A549 (cell line): ENCODE results near the gene VTA1. TPM values are rescaled to one million over a fixed set of nuclear protein-coding genes. Genes with fewer than 3 reads are reported as not detected.

ENCODE experiments used
- ATAC-seq, 2 experiments: fragments of 200-7000 bp in 1 of 2; fragments of >200 bp in 1 of 2; cut with Nextera tagmentation in 1 of 2; cut with Tn5 transposase in 1 of 2; 3 replicates each; pipeline versions ENCODE4 v1.8.0 to v1.9.1; 2018 to 2020; ENCODE audit warnings: mild to moderate bottlenecking in 1 of 2, moderate library complexity in 1 of 2
- CTCF ChIA-PET: fragments of 300-600 bp; sonication (Branson Sonifier 250); formaldehyde crosslinking; extraction: SDS; loops from one replicate; lab custom pipeline; 2021; ENCODE audit warnings: antibody characterized with exemption, inconsistent platforms; lab: Yijun Ruan, JAX
- POLR2A ChIA-PET: fragments of 350-600 bp; formaldehyde crosslinking; extraction: SDS; loops from one replicate; lab custom pipeline; 2021; ENCODE audit warnings: antibody characterized with exemption, inconsistent platforms; lab: Yijun Ruan, JAX
- DNase-seq, 2 experiments: peaks; one replicate each; pipeline versions ENCODE4 v3.0.0 to v3.0.0-alpha.2; 2011 to 2016; ENCODE audit warnings: low read depth in 1 of 2, low spot score in 1 of 2
- FAIRE-seq: peaks from 2 replicates; lab custom pipeline; 2011; peaks lifted over from hg19 to GRCh38; lab: Jason Lieb, UNC
- H3K27ac ChIP-seq, 2 experiments: fragments of >200 bp; sonication (Bioruptor Twin); formaldehyde crosslinking; 3 replicates each; pipeline ENCODE4 v1.5.1; 2016 to 2017
- H3K4me1 ChIP-seq: fragments of >200 bp; sonication (Bioruptor Twin); formaldehyde crosslinking; 3 replicates; pipeline ENCODE4 v1.6.1; 2016
- H3K4me2 ChIP-seq: fragments of >200 bp; sonication (Bioruptor Twin); formaldehyde crosslinking; 3 replicates; pipeline ENCODE4 v1.6.1; 2016
- H3K4me3 ChIP-seq: fragments of >200 bp; sonication (Bioruptor Twin); formaldehyde crosslinking; 3 replicates; pipeline ENCODE4 v1.5.1; 2016
- H3K9me3 ChIP-seq: fragments of >200 bp; sonication (Bioruptor Twin); formaldehyde crosslinking; 3 replicates; pipeline ENCODE4 v1.6.1; 2016
- CBX8 ChIP-seq: fragments of 200-600 bp; sonication (generic); IDR thresholded peaks from 2 replicates; pipeline ENCODE4 v1.6.1; 2016
- ELK1 ChIP-seq: fragments of 150-350 bp; IDR thresholded peaks from 2 replicates; pipeline ENCODE4 v1.6.1; 2014; ENCODE audit warnings: low read depth, mild to moderate bottlenecking, low read length
- EP300 ChIP-seq, 2 experiments: fragments of >200 bp; sonication (Bioruptor Twin); formaldehyde crosslinking; IDR thresholded peaks; 2 replicates in 1 of 2; 3 replicates in 1 of 2; pipeline ENCODE4 v1.6.1; 2016 to 2017
- ESRRA ChIP-seq: fragments of 150-350 bp; IDR thresholded peaks from 2 replicates; pipeline ENCODE4 v1.6.1; 2014; ENCODE audit warnings: mild to moderate bottlenecking, low read length, borderline replicate concordance
- HDAC2 ChIP-seq: fragments of 200-600 bp; sonication (generic); IDR thresholded peaks from 2 replicates; pipeline ENCODE4 v1.6.1; 2016
- HES2 ChIP-seq: fragments of >200 bp; sonication (Bioruptor Twin); formaldehyde crosslinking; IDR thresholded peaks from 2 replicates; pipeline ENCODE4 v1.6.1; 2016
- MAFK ChIP-seq: fragments of 450-650 bp; IDR thresholded peaks from 2 replicates; pipeline ENCODE4 v1.6.1; 2014; ENCODE audit not compliant: partially characterized antibody
- MAZ ChIP-seq: fragments of 150-350 bp; IDR thresholded peaks from 2 replicates; pipeline ENCODE4 v1.6.1; 2014; ENCODE audit warnings: antibody characterized with exemption, low read depth, low read length, borderline replicate concordance
- MYC ChIP-seq: IDR thresholded peaks from 2 replicates; pipeline ENCODE4 v1.6.1; 2012; ENCODE audit warnings: mild to moderate bottlenecking, inconsistent platforms, low read length, improper control_type of control experiment, borderline replicate concordance
- NPAS2 ChIP-seq: fragments of 250-450 bp; sonication (Bioruptor Pico); IDR thresholded peaks from 2 replicates; pipeline ENCODE4 v1.8.0; 2022; ENCODE audit warnings: mild to moderate bottlenecking, moderate library complexity, borderline replicate concordance
- RAD21 ChIP-seq, 2 experiments: fragments of >200 bp in 1 of 2; sonication (Bioruptor Twin) in 1 of 2; formaldehyde crosslinking in 1 of 2; IDR thresholded peaks in 1 of 2; conservative IDR thresholded peaks in 1 of 2; 2 replicates in 1 of 2; 3 replicates in 1 of 2; pipeline ENCODE4 v1.6.1; 2012 to 2018; ENCODE audit warnings: inconsistent platforms in 1 of 2
- RFX5 ChIP-seq: fragments of 450-650 bp; IDR thresholded peaks from 2 replicates; pipeline ENCODE4 v1.7.1; 2014; ENCODE audit warnings: antibody characterized with exemption, mild to moderate bottlenecking, moderate library complexity
- RNF2 ChIP-seq: fragments of 200-600 bp; sonication (generic); IDR thresholded peaks from 2 replicates; pipeline ENCODE4 v1.6.1; 2016; ENCODE audit warnings: low read depth, mild to moderate bottlenecking, antibody characterized with exemption, moderate library complexity, borderline replicate concordance
- TFCP2L1 ChIP-seq: fragments of 250-450 bp; sonication (Bioruptor Pico); IDR thresholded peaks from 2 replicates; pipeline ENCODE4 v1.5.0; 2021; ENCODE audit warnings: mild to moderate bottlenecking
- WGBS: methylation state at CpG from one replicate; pipeline ENCODE4 v1.1.6; 2017; ENCODE audit errors: missing lambda C conversion rate; 5-methylcytosine and 5-hydroxymethylcytosine counted together
- polyA plus RNA-seq, 4 experiments: library from polyadenylated mRNA; depleted of rRNA in 3 of 4; stranded (reverse); fragments of >200 nt; fragmentation: RNase III in 1 of 4; extraction: RNeasy Plus Mini Kit Qiagen cat#74134 plus additional on column Dnase treatment in 1 of 4; gene quantifications; 2 replicates in 3 of 4; 3 replicates in 1 of 4; pipeline ENCODE4 v1.2.3, GENCODE V29; 2011 to 2017
- TF ChIP-seq, protein P1 (sequence below): fragments of 250-450 bp; sonication (Bioruptor Pico); IDR thresholded peaks from 2 replicates; pipeline ENCODE4 v1.5.0; 2020; ENCODE audit warnings: low read depth, mild to moderate bottlenecking, moderate library complexity
- TF ChIP-seq, protein P2 (sequence below): IDR thresholded peaks from 2 replicates; pipeline ENCODE4 v1.6.1; 2012; ENCODE audit warnings: low read depth, borderline replicate concordance
- TF ChIP-seq, protein P3 (sequence below): fragments of >200 bp; sonication (Bioruptor Twin); formaldehyde crosslinking; IDR thresholded peaks from 3 replicates; pipeline ENCODE4 v1.5.1; 2016

Gene VTA1
- polyA plus RNA-seq, 2 of the 4 experiments (the other 2 are of a cell fraction) = 44.3 to 88.0 TPM

GRCh38 chr6:142249266-142249665, 102.2 kb downstream of the VTA1 start:
- Histone ChIP-seq H3K4me1 (no peaks in the 10 kb centered on the region), H3K9me3 (no peaks in the 10 kb centered on the region), H3K27ac (no peak overlapping the region), H3K4me2 (no peak overlapping the region), H3K4me3 (no peak overlapping the region)
- FAIRE-seq (no peak), ATAC-seq (no peak), DNase-seq (no peak)
- TF ChIP-seq NPAS2 = no peak
- TF ChIP-seq, protein P1, sequence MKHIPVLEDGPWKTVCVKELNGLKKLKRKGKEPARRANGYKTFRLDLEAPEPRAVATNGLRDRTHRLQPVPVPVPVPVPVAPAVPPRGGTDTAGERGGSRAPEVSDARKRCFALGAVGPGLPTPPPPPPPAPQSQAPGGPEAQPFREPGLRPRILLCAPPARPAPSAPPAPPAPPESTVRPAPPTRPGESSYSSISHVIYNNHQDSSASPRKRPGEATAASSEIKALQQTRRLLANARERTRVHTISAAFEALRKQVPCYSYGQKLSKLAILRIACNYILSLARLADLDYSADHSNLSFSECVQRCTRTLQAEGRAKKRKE (CRISPR knock-in tag) = no peak
- no peak for TF ChIP-seq RNF2
- TF ChIP-seq MYC = no peak
- no peak for TF ChIP-seq EP300 (IDR thresholded peaks at IDR 0.05)
- no peak for TF ChIP-seq RAD21 (conservative IDR thresholded peaks at IDR 0.05 in 1 of 2, IDR thresholded peaks at IDR 0.05 in 1 of 2)
- no peak for TF ChIP-seq MAZ
- TF ChIP-seq ELK1 = no peak
- no peak for TF ChIP-seq MAFK
- TF ChIP-seq, protein P2, sequence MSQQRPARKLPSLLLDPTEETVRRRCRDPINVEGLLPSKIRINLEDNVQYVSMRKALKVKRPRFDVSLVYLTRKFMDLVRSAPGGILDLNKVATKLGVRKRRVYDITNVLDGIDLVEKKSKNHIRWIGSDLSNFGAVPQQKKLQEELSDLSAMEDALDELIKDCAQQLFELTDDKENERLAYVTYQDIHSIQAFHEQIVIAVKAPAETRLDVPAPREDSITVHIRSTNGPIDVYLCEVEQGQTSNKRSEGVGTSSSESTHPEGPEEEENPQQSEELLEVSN = no peak
- ChIA-PET POLR2A (no interaction called here), CTCF (no interaction called here)
- WGBS = 72% methylated on average over 3 of the region's 3 CpGs

GRCh38 chr6:142251930-142252445, 104.9 kb downstream of the VTA1 start:
- 14% methylated on average over 1 of the region's 1 CpG for WGBS
- Histone ChIP-seq H3K4me1 (no peaks in the 10 kb centered on the region), H3K4me2 (no peak overlapping the region)
- TF ChIP-seq HES2 = no peak
- TF ChIP-seq TFCP2L1 = no peak
- TF ChIP-seq, protein P3, sequence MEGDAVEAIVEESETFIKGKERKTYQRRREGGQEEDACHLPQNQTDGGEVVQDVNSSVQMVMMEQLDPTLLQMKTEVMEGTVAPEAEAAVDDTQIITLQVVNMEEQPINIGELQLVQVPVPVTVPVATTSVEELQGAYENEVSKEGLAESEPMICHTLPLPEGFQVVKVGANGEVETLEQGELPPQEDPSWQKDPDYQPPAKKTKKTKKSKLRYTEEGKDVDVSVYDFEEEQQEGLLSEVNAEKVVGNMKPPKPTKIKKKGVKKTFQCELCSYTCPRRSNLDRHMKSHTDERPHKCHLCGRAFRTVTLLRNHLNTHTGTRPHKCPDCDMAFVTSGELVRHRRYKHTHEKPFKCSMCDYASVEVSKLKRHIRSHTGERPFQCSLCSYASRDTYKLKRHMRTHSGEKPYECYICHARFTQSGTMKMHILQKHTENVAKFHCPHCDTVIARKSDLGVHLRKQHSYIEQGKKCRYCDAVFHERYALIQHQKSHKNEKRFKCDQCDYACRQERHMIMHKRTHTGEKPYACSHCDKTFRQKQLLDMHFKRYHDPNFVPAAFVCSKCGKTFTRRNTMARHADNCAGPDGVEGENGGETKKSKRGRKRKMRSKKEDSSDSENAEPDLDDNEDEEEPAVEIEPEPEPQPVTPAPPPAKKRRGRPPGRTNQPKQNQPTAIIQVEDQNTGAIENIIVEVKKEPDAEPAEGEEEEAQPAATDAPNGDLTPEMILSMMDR = no peak
- TF ChIP-seq RFX5 = no peak
- TF ChIP-seq, all 56 proteins: peak for 0
- DNase-seq (no peak), ATAC-seq (no peak), FAIRE-seq (no peak)
- Histone ChIP-seq H3K9me3 (no peaks in the 10 kb centered on the region), H3K4me3 (no peak overlapping the region), H3K27ac (no peak overlapping the region)
- POLR2A ChIA-PET = no interaction called here
- CTCF ChIA-PET = no interaction called here

GRCh38 chr6:142254513-142254912, 107.5 kb downstream of the VTA1 start:
- TF ChIP-seq MAFK = peak; percentile 80
- TF ChIP-seq CBX8 = no peak
- no peak for TF ChIP-seq HDAC2
- TF ChIP-seq ESRRA = no peak
- ChIA-PET CTCF (no interaction called here), POLR2A (no interaction called here)
- no peak for FAIRE-seq
- Histone ChIP-seq H3K4me2 (no peak overlapping the region), H3K4me1 (peaks cover 5% of the 10 kb centered on the region; the same call in 2 of the 3 replicates), H3K9me3 (no peaks in the 10 kb centered on the region), H3K4me3 (no peak overlapping the region), H3K27ac (no peak overlapping the region)
- no peak for ATAC-seq
- no peak for DNase-seq
- 70% methylated on average over 6 of the region's 6 CpGs for WGBS
